ENCODE results near the gene TMIE.

The TMIE gene

DNA sequence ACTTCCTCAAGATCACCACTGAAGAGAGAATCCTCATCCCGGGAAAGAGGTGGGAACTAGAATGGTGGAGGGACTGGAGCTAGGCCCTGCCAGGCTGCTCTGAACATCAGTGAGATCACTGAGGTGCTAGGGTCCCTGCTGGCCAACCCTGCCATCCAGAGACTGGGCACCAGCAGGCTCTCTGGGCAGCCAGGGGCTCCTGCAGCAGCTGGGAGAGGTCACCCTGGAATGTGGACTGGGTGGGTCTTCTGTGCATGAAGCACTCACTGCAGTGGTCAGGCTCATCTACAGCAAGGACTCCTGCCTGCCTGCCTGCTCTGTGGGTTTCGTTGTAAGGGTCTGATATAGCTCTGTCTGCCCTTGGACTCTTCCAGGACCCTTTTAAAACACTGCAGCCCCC lies 32.6 kb upstream of the TMIE start:
- in situ Hi-C loops (cut with MboI; ENCODE audit: low sequenced_read_pairs), result no loop called here

DNA sequence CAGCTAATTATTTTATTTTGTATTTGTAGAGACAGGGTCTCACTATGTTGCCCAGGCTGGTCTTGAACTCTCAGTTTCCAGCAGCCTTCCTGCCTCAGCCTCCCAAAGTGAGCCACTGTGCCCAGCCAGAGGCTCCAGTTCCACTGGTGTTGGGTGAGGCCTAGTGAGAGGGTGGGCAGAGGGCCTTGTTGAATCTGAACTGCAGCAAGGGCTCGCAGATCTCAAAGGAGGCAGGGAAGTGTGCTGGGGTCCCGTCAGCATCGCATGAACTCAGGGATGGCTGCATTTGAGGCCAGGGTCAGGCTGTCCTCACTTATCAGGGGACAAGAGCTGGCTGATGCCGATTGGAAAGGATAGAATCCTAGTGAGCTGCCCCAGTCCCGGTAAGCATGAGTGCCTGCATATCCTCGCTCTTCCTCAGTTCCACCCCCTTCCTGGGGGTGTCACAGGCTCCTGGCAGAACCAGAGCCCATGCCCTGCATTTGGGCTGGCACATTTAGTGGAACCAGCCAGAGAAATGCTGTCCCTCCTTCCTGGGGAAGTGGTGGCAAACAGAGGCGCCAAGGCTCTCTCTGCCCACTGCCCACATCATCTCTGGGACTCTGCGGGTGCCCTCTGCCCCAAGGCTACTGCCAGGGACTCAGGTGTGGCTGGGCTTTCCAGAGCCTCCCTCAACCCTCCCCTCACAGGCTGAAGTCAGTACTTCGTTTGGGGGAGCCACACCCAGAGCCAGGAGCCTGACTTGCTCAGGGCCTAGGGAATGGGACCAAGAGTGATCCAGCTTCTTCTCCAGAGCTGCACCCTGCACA lies 31.8 kb upstream of the TMIE start:
- in situ Hi-C loops (cut with MboI; ENCODE audit: low sequenced_read_pairs), result no loop called here

DNA sequence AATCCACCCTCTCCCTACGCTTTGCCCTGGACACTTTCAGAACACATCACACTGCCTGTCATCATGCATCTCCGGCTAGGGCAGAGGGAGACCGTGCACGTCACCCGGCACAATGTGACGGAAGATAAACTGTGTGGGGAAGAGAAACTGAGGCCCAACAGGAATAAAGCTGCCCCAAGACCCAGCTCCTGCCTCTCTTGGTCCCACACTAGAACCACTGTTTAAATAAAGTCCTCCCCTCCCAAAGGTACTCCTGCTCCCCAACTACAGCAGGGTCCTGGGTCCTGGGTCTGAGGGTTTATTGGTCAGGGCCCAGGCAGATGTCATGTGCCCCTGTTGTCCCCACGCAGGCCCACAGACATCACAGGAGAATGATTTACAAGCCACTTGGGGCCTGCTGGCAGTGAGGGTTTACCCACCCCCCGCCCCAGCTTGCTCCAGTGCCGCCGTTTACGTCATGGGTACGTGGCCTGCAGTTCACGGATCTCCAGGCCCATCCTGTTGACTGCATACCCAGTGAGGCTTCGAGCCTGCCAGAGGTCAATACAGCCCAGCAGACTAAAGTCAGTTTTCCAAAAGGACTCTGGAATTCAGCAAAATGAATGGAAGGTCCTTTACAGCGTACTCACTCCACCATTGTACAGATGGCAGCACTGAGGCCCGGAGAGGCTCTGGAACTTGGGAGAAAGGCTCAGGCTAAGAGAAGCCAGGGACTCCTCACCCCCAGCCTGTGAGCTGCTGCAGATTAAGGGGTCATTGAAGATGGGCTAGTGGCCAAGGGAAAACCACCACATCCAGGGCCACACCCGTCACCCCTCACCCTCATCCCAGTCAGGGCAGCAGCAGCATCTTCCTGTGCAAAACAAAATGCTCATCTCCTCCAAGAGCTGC lies 30.9 kb upstream of the TMIE start:
- in situ Hi-C loops (cut with MboI; ENCODE audit: low sequenced_read_pairs), result no loop called here

DNA sequence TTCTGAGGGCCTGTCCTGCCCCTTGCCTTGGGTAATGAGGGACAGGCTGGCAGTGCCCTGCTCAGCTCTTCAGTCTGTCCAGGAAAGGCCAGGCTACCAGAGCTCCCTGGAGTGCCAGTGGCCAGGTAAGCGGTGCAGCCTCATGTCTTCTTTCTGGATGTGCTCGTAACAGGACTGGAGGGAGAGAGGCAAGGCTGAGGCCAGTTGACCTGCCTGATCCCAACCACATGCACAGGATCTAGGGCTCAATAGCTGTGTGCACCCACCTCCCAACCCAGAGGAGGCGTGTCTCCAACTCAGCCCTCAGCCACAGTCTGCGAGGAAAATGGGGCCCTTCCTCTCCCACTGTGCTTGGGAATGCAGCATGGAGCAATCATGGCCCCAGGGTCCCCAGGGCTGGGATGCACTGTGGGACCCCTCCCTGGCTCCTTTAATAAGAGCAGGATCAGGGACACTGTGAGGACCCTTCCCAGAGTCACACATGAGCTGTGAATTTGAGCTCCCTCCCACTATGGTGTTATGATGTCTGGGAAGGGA lies 30.2 kb upstream of the TMIE start:
- in situ Hi-C loops (cut with MboI; ENCODE audit: low sequenced_read_pairs), result no loop called here

DNA sequence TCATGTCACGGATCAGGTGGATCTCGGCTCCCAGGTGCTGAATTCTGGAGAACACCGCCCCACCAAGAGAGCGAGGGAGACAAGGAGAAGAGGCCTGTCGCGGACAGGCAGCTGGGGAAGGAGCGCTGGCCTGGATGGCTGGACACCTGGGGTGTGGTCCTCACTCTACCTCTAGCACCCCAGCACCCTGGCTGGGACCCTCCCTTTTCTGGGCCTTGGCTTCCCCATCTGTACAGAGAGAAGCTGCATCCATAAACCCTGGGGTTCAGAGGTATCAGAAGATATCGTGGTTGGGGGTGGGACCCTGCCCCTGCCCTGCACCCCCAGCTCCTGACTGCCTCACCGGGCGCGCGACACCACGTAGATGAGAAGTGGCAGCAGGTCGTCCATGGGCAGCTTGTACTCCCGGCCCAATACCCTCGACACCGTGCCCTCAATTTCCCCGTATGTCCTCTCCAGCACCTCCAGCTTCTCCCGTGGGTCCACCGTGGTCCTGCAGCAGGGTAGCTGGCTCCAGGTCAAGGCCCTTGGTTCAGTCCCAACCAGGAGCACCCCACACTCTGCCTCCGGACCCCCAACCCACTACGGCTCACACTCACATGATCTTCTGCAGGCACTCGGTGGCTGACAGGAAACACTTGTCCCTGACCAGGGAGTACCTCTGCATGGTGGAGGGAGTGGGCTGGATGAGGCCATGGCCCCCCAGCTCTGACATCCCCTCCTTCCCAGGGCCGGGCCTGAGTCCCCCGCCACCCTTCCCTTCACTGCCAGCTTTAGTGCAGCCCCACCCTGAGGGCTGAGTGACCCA lies 29.4 kb upstream of the TMIE start:
- in situ Hi-C loops (cut with MboI; ENCODE audit: low sequenced_read_pairs), result no loop called here

DNA sequence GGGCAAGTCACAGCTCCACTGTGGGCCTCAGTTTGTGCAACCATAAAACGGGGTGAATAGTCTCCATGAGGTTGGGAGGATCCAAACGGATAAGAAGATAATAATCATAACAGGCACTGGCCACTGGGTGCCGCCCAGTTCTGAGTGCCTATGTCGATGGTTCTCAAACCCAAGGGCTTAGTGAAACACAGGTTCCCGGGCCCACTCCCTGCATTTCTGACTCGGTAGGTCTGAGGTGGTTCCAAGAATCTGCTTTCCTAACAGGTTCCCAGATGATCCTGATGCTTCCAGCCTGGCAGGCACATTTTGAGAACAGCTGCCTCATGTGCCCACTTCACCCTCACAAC lies 28.9 kb upstream of the TMIE start:
- in situ Hi-C loops (cut with MboI; ENCODE audit: low sequenced_read_pairs), result no loop called here

DNA sequence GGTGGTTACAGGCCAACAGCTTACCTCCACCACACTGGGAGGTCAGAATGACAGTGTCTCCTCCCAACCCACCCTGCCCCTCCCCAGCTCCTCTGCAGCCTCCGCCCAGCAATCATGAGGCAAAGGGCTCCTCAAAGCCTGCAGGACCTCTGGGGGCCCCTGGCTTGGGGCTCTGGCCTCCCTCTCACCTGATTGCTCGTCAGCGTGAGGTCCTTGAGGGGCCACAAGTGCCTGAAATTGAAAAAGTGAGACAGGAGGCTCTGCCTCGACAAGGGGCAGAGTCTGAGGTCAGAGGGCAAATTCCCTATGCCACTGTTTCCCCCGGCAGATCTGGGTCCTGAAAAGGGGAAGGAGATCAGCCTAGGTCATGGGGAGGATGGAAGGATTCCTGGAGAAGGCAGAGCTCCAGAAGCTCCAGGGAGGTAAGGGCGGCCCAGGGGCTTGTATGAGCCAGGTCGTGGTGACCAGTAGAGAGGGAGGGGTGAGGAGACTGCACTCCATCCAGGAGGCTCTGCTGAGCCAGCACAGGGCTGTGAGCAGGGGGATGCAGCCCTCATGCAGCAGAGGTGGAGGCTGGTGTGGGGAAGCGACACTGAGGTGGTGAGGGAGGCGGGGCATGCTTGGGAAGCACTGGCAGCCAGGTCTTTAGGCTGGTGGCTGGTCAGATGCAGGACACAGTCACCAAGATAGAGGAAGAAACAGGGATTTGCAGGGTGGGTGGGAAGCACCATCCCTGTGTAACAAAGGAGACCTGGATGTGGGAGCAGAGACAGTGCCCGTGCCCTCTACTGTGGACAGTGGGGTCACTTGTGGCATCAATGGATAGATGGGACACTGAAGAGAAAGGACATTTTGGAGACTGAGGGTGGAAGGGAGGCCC lies 27.8 kb upstream of the TMIE start:
- in situ Hi-C loops (cut with MboI; ENCODE audit: low sequenced_read_pairs), result no loop called here

DNA sequence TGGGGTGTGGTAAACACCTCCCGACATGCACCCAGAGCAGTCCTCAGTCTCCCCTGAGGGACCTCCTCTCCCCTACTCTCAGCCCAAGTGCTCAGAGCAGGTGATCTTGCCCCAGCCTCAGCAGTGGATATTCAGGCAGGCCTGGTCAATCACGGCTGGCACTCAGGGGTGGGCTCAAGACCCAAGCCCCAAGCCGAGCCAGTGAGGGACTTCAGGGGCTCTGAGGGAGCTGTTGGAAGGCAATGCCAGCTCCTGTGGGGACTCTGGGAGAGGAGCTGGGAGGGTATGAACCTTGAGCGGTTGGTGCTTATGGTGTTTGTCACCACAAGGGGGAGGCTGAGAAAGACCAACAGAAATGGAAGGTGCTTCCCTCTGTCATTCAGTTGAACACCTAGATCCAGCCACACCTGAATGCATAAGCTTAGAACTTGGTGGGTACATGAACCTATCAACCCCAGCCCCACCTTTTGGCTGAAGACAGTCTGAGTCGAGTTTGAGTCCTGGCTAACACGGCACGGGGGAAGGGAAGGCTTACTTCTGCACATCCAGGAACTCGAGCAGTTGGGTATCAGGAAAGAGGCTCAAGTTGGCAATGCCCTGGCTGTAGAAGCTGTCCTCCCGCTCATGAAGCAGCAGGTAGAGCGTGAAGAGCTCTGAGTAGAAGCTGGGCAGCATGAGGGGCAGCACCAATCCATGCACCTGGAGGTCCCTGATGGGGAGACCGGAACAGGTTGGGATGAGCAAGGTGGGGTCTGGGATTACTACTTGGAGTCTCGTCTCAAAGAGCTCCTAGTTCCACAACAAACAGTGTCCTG lies 27.0 kb upstream of the TMIE start:
- in situ Hi-C loops (cut with MboI; ENCODE audit: low sequenced_read_pairs), result no loop called here

DNA sequence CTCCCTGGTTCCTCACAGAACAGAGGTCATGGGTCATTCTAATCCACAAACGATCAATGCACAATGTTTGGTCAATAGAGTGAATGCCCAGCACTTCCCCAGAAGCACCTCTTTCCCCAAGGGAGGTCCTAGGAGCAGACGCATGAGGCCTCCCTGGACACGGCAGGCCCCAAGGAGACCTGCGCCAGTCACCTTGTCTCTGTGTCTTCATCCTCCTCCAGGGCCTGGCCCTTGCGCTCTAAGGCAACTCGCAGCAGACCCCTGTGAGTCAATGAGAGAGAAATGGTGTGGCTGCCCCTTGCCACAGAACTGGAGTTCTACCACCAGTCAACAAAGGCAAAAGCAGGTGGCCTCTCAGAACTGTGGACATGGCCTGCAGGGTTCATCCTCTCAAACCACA lies 25.8 kb upstream of the TMIE start:
- in situ Hi-C loops (cut with MboI; ENCODE audit: low sequenced_read_pairs), result no loop called here

DNA sequence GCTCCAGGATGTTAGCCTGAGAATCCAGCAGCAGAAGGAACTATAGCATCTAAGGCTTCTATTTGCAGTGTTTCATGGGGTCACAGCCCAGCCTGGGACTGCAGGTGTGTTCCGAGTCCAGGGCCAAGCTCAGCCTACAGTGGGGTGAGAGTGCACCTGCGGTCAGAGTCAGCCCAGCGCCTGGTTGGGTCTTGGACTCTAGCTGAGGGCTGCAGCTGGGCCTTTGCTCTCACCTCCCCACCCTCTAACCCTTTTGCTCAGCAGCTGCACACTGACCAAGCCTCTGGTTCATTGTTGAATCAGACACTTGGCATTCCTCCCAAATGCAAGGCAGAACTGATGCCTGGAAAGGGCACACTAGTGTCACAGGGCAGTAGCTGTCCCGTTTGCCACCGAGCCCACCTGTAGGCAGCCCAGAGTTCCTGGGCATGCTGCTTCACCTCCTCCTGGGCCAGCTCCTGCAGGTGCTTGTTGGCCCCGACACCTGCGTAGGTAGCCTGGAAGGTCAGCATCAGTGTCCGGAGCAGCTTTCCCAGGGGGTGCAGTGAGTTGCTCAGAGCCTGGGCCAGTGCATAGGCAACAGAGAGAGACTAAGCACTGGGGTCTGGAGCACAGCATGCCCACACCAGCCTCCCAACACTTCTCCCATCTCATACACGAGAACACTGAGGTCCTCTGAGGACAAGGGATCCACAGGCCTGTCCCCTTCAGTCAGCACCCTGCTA lies 25.2 kb upstream of the TMIE start:
- in situ Hi-C loops (cut with MboI; ENCODE audit: low sequenced_read_pairs), result no loop called here

DNA sequence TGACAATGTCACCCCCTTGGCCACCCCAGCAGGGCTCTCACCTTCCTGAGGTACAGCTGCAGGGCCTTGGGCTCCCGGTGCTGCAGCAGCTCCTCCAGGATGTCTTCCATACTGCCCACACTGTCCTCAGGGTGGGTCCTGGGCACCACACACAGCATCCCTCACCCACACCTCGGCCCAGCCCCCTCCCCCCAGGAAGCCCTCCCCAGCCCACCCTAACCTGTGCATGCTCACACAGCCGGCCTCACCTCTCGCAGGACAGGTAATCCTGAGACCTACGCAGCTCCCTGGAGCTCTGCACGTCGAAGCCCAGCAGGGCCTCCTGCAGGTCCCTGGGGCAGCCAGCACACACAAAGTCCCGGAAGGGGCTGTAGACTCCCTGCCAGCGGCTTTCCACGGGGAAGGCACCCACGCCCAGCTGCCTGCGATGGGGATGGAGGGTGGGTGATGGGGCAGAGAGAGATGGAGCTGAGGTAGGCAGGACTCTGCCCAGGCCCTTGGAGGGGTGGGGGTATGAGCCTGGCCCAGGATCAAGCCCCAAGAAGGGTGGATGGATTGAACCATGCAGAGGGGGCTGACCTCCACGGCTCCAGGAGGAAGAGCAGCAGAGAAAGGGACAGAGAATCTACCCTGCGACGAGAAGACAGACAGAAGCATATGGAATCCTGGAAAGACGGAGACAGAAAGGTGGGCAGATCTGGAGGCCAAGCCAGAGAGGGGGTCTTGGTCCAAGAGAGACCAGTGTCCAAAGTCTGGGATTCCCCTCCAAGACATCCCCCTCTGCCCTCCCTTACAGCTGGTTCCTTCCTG lies 24.4 kb upstream of the TMIE start:
- in situ Hi-C loops (cut with MboI; ENCODE audit: low sequenced_read_pairs), result no loop called here

DNA sequence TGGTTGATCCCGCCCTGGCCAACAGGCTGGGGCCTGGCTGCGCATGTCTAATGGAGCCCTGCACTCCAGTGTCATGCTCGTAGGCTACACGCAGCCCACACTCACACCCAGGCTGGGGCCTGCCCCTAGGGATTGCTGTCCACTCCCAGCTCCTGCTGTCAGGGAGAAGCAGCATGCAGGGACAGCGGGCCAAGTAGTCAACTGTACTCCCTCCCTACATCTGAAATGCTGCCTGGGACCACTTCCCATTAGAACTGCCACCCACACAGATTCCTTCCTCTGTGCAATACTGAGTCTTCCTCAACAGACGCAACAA lies 23.8 kb upstream of the TMIE start:
- in situ Hi-C loops (cut with MboI; ENCODE audit: low sequenced_read_pairs), result no loop called here

DNA sequence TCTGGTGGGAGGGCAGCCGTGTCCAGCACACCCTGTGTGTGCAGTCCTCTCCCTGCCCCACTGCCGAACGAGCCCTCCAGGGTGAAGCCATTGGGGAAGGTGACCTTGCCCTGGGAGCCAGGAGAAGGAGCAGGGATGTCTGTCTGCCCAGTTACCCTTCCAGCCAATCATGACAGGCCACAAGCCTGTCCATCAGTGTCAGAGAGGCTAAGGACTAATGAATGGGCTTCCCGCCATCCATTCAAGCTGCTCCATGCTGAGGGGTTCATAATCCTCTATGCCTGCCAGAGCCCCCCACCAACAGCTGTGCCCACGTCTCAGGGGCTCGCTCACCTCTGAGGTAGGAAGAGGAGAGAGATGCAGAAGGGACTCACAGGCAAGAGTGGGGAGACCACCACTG lies 22.9 kb upstream of the TMIE start:
- in situ Hi-C loops (cut with MboI; ENCODE audit: low sequenced_read_pairs), result no loop called here

DNA sequence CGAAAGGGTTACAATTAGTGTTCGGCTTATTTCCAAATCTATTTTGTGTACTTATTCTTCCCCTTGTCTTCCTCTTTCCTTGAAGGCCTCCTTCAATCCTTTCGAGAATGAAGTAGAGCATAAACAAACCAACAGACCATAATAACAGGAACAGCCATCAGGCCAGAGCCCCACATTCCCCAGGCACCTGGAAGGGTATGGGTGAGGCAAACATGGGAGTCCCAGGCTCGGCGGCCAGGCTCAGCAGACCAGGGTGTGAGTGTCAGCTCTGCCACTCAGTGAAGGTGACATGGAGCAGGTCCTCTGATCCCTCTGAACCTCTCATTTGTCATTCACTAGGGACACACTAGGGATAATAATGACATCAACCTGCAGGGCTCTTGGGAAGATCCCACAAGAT lies 21.5 kb upstream of the TMIE start:
- in situ Hi-C loops (cut with MboI; ENCODE audit: low sequenced_read_pairs), result no loop called here

DNA sequence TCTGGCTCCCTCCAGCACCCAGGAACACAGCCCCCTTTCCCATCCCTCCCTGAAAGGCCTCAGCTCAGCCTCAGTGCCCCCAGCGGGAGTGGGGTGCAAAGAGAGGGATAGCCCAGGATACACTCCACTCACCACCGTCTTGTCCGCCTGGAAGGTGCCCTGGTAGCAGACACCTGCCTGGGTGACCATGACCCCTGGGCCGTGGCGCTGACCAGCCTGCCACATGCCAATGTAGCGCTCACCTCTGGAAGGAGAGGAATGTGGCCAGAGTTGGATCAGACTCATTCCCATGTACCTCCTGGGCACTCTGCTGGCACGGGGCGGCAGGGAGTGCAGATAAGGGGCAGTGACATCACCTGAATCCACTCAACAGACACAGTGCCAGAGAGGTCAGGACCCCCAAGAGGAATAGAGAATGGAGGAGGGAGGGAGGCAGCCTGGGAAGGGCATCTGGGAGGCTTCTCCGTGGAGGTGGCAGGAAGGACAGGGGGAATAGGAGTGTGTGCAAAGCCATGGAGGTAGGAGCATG lies 20.8 kb upstream of the TMIE start:
- in situ Hi-C loops (cut with MboI; ENCODE audit: low sequenced_read_pairs), result no loop called here

DNA sequence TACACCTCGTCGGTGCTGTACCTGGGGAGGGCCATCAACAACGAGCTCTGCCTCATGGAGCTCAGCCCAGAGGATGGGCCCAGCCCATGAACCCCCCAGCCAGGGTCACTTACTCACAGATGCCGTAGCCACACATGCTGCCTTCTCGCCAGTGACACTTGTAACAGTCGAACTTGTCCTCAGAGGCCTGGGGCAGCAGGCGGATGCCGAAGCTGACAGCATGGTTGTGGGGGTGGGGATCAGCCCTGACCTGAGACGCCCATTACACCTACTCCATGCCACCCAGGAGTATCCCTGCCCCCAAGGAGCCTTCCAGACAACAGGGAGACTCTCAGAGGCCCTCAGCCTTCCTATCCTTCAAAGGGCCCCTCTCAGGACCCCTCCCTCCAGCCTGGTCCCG lies 19.8 kb upstream of the TMIE start:
- in situ Hi-C loops (cut with MboI; ENCODE audit: low sequenced_read_pairs), result no loop called here

DNA sequence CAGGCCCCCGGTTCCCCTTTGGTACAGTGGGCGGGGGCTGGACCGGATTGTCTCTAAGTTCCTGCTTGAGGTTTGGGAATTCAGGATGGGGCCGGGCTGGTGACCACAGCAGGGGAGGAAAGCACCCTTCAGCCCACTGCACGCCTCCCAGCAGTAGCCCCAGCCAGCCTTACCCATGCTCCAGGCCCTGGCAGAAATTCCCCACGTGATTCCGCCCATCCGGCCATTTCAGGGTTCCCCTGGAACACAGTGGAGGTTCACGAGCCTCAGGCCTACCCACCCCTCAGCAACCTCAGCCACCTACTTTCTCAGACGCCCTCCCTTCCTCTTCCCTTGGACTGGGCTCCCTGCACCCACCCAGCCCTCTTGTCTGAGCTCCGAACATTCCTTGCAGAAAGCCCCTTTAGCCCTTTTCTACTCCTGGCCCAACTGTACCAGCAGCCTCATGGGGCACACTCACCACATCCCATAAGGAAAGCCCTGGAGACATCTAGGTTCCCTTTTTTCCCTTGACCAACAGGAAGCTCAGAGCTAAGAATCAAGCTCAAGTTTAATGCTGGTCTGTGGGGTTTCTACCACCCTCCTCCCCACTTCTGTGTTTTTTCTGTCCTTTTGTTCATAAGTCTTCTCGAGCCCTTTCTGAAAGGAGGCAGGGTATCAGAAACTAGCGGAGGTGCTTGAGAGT lies 19.2 kb upstream of the TMIE start:
- in situ Hi-C loops (cut with MboI; ENCODE audit: low sequenced_read_pairs), result no loop called here

All from HL-60/S4 treated with retinoic acid at 250 ng/mL for 4 days and 3 days (cell line).